ENCODE results near the gene S1PR2.

The S1PR2 gene

GRCh38 chr19:10226021-10226375 is 5.1 kb downstream of the S1PR2 start:
- Histone ChIP-seq H3K4me1 (ENCODE audit: control extremely low read depth in 1 of 4, control insufficient read depth in 4 of 4, insufficient read depth in 4 of 4, low read length in 3 of 4) (peaks cover 6 to 43% (median 31%) of the 10 kb centered on the region in 4 experiments), H3K27me3 (replicated peaks in 2 of 5; ENCODE audit: control insufficient read depth in 4 of 5, insufficient read depth in 5 of 5, low read length in 4 of 5) (no peaks in the 10 kb centered on the region), H3K36me3 (ENCODE audit: control insufficient read depth in 4 of 4, insufficient read depth in 4 of 4, low read length in 3 of 4) (peaks cover 0 to 4% (median 0%) of the 10 kb centered on the region in 4 experiments), H3K27ac (ENCODE audit: insufficient read depth in 1 of 2, low read depth in 1 of 2, low read length in 2 of 2, poor library complexity in 1 of 2, severe bottlenecking in 2 of 2) (no peak overlapping the region), H3K4me3 (ENCODE audit: control insufficient read depth in 1 of 7, extremely low read depth in 1 of 7, insufficient read depth in 4 of 7, low read depth in 2 of 7, low read length in 6 of 7) (no peak overlapping the region), H3K9me3 (ENCODE audit: control extremely low read depth in 1 of 5, control insufficient read depth in 4 of 5, insufficient read depth in 2 of 5, low read depth in 1 of 5, low read length in 4 of 5) (no peaks in the 10 kb centered on the region)
- POLR2A ChIA-PET, result no interaction called here
- no peak for DNase-seq
- CTCF ChIA-PET, result interaction anchor here (1.3 to 3.7 kb wide), 2 partner anchors 24 to 32 kb away, joined by 5 to 17 read pairs; no protein-coding TSS in a partner anchor
- WGBS (ENCODE audit: insufficient coverage), result 98% methylated on average over 6 of the region's 6 CpGs

- ChIA-PET CTCF (interaction anchor here (3.7 kb wide), 1 partner anchor 25 kb away, joined by 17 read pairs; no protein-coding TSS in a partner anchor), POLR2A (no interaction called here)
- DNase-seq, result no peak
- Histone ChIP-seq H3K27me3 (replicated peaks in 2 of 5; ENCODE audit: control insufficient read depth in 4 of 5, insufficient read depth in 5 of 5, low read length in 4 of 5) (no peaks in the 10 kb centered on the region), H3K4me1 (ENCODE audit: control extremely low read depth in 1 of 4, control insufficient read depth in 4 of 4, insufficient read depth in 4 of 4, low read length in 3 of 4) (peaks cover 6 to 30% (median 26%) of the 10 kb centered on the region in 4 experiments), H3K36me3 (ENCODE audit: control insufficient read depth in 4 of 4, insufficient read depth in 4 of 4, low read length in 3 of 4) (peaks cover 0 to 4% (median 0%) of the 10 kb centered on the region in 4 experiments), H3K27ac (ENCODE audit: insufficient read depth in 1 of 2, low read depth in 1 of 2, low read length in 2 of 2, poor library complexity in 1 of 2, severe bottlenecking in 2 of 2) (no peak overlapping the region), H3K4me3 (ENCODE audit: control insufficient read depth in 1 of 7, extremely low read depth in 1 of 7, insufficient read depth in 4 of 7, low read depth in 2 of 7, low read length in 6 of 7) (no peak overlapping the region), H3K9me3 (ENCODE audit: control extremely low read depth in 1 of 5, control insufficient read depth in 4 of 5, insufficient read depth in 2 of 5, low read depth in 1 of 5, low read length in 4 of 5) (no peaks in the 10 kb centered on the region)
- WGBS (ENCODE audit: insufficient coverage), result 98% methylated on average over 21 of the region's 23 CpGs
Observed at GRCh38 chr19:10224337-10224736, 6.8 kb downstream of the S1PR2 start.

GRCh38 chr19:10223488-10224213 is 7.5 kb downstream of the S1PR2 start:
- DNase-seq, result no peak
- ChIA-PET CTCF (interaction anchor here (3.7 to 5.3 kb wide), 2 partner anchors 26 kb away, joined by 17 to 36 read pairs; no protein-coding TSS in a partner anchor), POLR2A (no interaction called here)
- Histone ChIP-seq H3K27me3 (replicated peaks in 2 of 5; ENCODE audit: control insufficient read depth in 4 of 5, insufficient read depth in 5 of 5, low read length in 4 of 5) (no peaks in the 10 kb centered on the region), H3K9me3 (ENCODE audit: control extremely low read depth in 1 of 5, control insufficient read depth in 4 of 5, insufficient read depth in 2 of 5, low read depth in 1 of 5, low read length in 4 of 5) (no peaks in the 10 kb centered on the region), H3K4me3 (ENCODE audit: control insufficient read depth in 1 of 7, extremely low read depth in 1 of 7, insufficient read depth in 4 of 7, low read depth in 2 of 7, low read length in 6 of 7) (no peak overlapping the region), H3K27ac (ENCODE audit: insufficient read depth in 1 of 2, low read depth in 1 of 2, low read length in 2 of 2, poor library complexity in 1 of 2, severe bottlenecking in 2 of 2) (no peak overlapping the region), H3K4me1 (ENCODE audit: control extremely low read depth in 1 of 4, control insufficient read depth in 4 of 4, insufficient read depth in 4 of 4, low read length in 3 of 4) (peaks cover 6 to 28% (median 25%) of the 10 kb centered on the region in 4 experiments), H3K36me3 (ENCODE audit: control insufficient read depth in 4 of 4, insufficient read depth in 4 of 4, low read length in 3 of 4) (peaks cover 0 to 4% (median 0%) of the 10 kb centered on the region in 4 experiments)
- WGBS (ENCODE audit: insufficient coverage), result 95% methylated on average over 25 of the region's 28 CpGs

GRCh38 chr19:10222201-10222890 is 8.8 kb downstream of the S1PR2 start:
- H3K36me3 ChIP-seq (ENCODE audit: control insufficient read depth in 4 of 4, insufficient read depth in 4 of 4, low read length in 3 of 4), result peaks cover 0 to 4% (median 0%) of the 10 kb centered on the region in 4 experiments
- DNase-seq, result peak in 2 of 3 donors; percentile 27 to 33
- ChIA-PET CTCF (interaction anchor here (0.5 to 5.3 kb wide), 3 partner anchors 19 to 28 kb away, joined by 3 to 36 read pairs (median 6); no protein-coding TSS in a partner anchor), POLR2A (no interaction called here)
- H3K9me3 ChIP-seq (ENCODE audit: control extremely low read depth in 1 of 5, control insufficient read depth in 4 of 5, insufficient read depth in 2 of 5, low read depth in 1 of 5, low read length in 4 of 5), result no peaks in the 10 kb centered on the region
- no peaks in the 10 kb centered on the region for H3K27me3 ChIP-seq (replicated peaks in 2 of 5; ENCODE audit: control insufficient read depth in 4 of 5, insufficient read depth in 5 of 5, low read length in 4 of 5)
- no peak overlapping the region for H3K27ac ChIP-seq (ENCODE audit: insufficient read depth in 1 of 2, low read depth in 1 of 2, low read length in 2 of 2, poor library complexity in 1 of 2, severe bottlenecking in 2 of 2)
- peaks cover 6 to 23% (median 20%) of the 10 kb centered on the region in 4 experiments for H3K4me1 ChIP-seq (ENCODE audit: control extremely low read depth in 1 of 4, control insufficient read depth in 4 of 4, insufficient read depth in 4 of 4, low read length in 3 of 4)
- 42% methylated on average over 7 of the region's 14 CpGs for whole genome bisulfite sequencing (ENCODE audit: insufficient coverage)
- H3K4me3 ChIP-seq (ENCODE audit: control insufficient read depth in 1 of 7, extremely low read depth in 1 of 7, insufficient read depth in 4 of 7, low read depth in 2 of 7, low read length in 6 of 7), result no peak overlapping the region

GRCh38 chr19:10220695-10221094 is 10.4 kb downstream of the S1PR2 start:
- 97% methylated on average over 6 of the region's 7 CpGs for WGBS (ENCODE audit: insufficient coverage)
- H3K4me1 ChIP-seq (ENCODE audit: control extremely low read depth in 1 of 4, control insufficient read depth in 4 of 4, insufficient read depth in 4 of 4, low read length in 3 of 4), result peaks cover 6 to 23% (median 20%) of the 10 kb centered on the region in 4 experiments
- ChIA-PET CTCF (interaction anchor here (0.8 to 5.3 kb wide), 7 partner anchors 8 to 39 kb away, joined by 3 to 36 read pairs (median 4); partner anchors contain the start of gene DNMT1), POLR2A (no interaction called here)
- H3K9me3 ChIP-seq (ENCODE audit: control extremely low read depth in 1 of 5, control insufficient read depth in 4 of 5, insufficient read depth in 2 of 5, low read depth in 1 of 5, low read length in 4 of 5), result no peaks in the 10 kb centered on the region
- DNase-seq, result no peak
- no peak overlapping the region for H3K27ac ChIP-seq (ENCODE audit: insufficient read depth in 1 of 2, low read depth in 1 of 2, low read length in 2 of 2, poor library complexity in 1 of 2, severe bottlenecking in 2 of 2)
- H3K27me3 ChIP-seq (replicated peaks in 2 of 5; ENCODE audit: control insufficient read depth in 4 of 5, insufficient read depth in 5 of 5, low read length in 4 of 5), result no peaks in the 10 kb centered on the region
- H3K36me3 ChIP-seq (ENCODE audit: control insufficient read depth in 4 of 4, insufficient read depth in 4 of 4, low read length in 3 of 4), result peaks cover 0 to 4% (median 0%) of the 10 kb centered on the region in 4 experiments
- no peak overlapping the region for H3K4me3 ChIP-seq (ENCODE audit: control insufficient read depth in 1 of 7, extremely low read depth in 1 of 7, insufficient read depth in 4 of 7, low read depth in 2 of 7, low read length in 6 of 7)

- CTCF ChIA-PET, result interaction anchor here (0.6 to 5.3 kb wide), 5 partner anchors 9 to 30 kb away, joined by 4 to 36 read pairs (median 5); partner anchors contain the start of gene DNMT1
- H3K4me3 ChIP-seq (ENCODE audit: control insufficient read depth in 1 of 7, extremely low read depth in 1 of 7, insufficient read depth in 4 of 7, low read depth in 2 of 7, low read length in 6 of 7), result no peak overlapping the region
- peaks cover 6 to 23% (median 20%) of the 10 kb centered on the region in 4 experiments for H3K4me1 ChIP-seq (ENCODE audit: control extremely low read depth in 1 of 4, control insufficient read depth in 4 of 4, insufficient read depth in 4 of 4, low read length in 3 of 4)
- H3K27ac ChIP-seq (ENCODE audit: insufficient read depth in 1 of 2, low read depth in 1 of 2, low read length in 2 of 2, poor library complexity in 1 of 2, severe bottlenecking in 2 of 2), result no peak overlapping the region
- POLR2A ChIA-PET, result no interaction called here
- WGBS (ENCODE audit: insufficient coverage), result 62% methylated on average over 2 of the region's 3 CpGs
- peaks cover 0 to 4% (median 0%) of the 10 kb centered on the region in 4 experiments for H3K36me3 ChIP-seq (ENCODE audit: control insufficient read depth in 4 of 4, insufficient read depth in 4 of 4, low read length in 3 of 4)
- peak; percentile 53 to 88 (median 86) for DNase-seq
- H3K9me3 ChIP-seq (ENCODE audit: control extremely low read depth in 1 of 5, control insufficient read depth in 4 of 5, insufficient read depth in 2 of 5, low read depth in 1 of 5, low read length in 4 of 5), result no peaks in the 10 kb centered on the region
- no peaks in the 10 kb centered on the region for H3K27me3 ChIP-seq (replicated peaks in 2 of 5; ENCODE audit: control insufficient read depth in 4 of 5, insufficient read depth in 5 of 5, low read length in 4 of 5)
Observed at GRCh38 chr19:10219678-10220077, 11.5 kb downstream of the S1PR2 start.

GRCh38 chr19:10217085-10217484 is 14.0 kb downstream of the S1PR2 start:
- no peaks in the 10 kb centered on the region for H3K9me3 ChIP-seq (ENCODE audit: control extremely low read depth in 1 of 5, control insufficient read depth in 4 of 5, insufficient read depth in 2 of 5, low read depth in 1 of 5, low read length in 4 of 5)
- ChIA-PET CTCF (no interaction called here), POLR2A (no interaction called here)
- no peaks in the 10 kb centered on the region for H3K36me3 ChIP-seq (ENCODE audit: control insufficient read depth in 4 of 4, insufficient read depth in 4 of 4, low read length in 3 of 4)
- WGBS (ENCODE audit: insufficient coverage), result 95% methylated on average over 6 of the region's 9 CpGs
- peaks cover under 1 to 14% (median 9%) of the 10 kb centered on the region in 4 experiments for H3K4me1 ChIP-seq (ENCODE audit: control extremely low read depth in 1 of 4, control insufficient read depth in 4 of 4, insufficient read depth in 4 of 4, low read length in 3 of 4)
- H3K4me3 ChIP-seq (ENCODE audit: control insufficient read depth in 1 of 7, extremely low read depth in 1 of 7, insufficient read depth in 4 of 7, low read depth in 2 of 7, low read length in 6 of 7), result no peak overlapping the region
- H3K27me3 ChIP-seq (replicated peaks in 2 of 5; ENCODE audit: control insufficient read depth in 4 of 5, insufficient read depth in 5 of 5, low read length in 4 of 5), result no peaks in the 10 kb centered on the region
- no peak for DNase-seq
- no peak overlapping the region for H3K27ac ChIP-seq (ENCODE audit: insufficient read depth in 1 of 2, low read depth in 1 of 2, low read length in 2 of 2, poor library complexity in 1 of 2, severe bottlenecking in 2 of 2)
